ENCODE data around the gene GMDS.

DNA sequence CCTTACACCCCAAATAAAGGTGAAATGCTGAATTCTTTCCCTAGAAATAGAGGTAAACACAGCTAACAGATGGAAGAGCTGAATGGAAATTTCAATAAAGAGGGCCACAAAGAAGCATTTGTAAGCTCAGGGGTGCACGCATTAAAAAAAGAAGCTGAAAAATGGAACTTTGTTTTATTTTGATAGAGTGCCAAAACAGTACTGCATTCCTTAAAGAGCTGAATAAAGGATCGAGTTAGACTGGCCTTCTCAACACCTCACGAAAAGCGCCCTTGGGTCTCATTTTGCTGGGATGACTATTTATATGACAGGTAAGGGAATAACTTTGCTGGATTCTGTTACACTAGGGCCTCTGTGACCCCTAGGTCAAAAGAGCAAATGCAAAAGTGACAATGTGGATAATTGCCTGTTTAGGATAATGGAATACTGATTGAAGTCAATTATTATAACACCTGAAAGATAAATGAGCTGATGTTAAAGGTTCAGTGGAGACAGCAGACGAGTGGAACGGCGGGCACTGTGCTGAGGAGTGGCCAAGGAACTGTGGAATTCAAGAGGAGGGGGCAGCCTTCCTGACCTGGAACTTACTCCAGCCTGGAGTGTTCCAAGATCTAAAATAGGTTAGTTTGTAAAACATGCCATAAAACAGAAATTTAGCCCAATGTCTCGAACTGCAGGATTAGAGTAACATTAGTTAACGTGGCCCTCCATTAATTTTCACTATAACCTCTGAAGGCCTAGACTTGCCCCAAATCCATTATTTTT is 467.3 kb downstream of the GMDS start:
- TF ChIP-seq ELF1 (IDR thresholded peaks at IDR 0.05) (no peak), RFX5 (IDR thresholded peaks at IDR 0.05; ENCODE audit: low read length) (no peak), NFIC (IDR thresholded peaks at IDR 0.05; ENCODE audit: borderline replicate concordance) (no peak), NRF1 (IDR thresholded peaks at IDR 0.05; ENCODE audit: low read depth, low read length) (no peak), CHD2 (IDR thresholded peaks at IDR 0.05; ENCODE audit: low read length, partially characterized antibody) (no peak)
- TF ChIP-seq, protein P1, sequence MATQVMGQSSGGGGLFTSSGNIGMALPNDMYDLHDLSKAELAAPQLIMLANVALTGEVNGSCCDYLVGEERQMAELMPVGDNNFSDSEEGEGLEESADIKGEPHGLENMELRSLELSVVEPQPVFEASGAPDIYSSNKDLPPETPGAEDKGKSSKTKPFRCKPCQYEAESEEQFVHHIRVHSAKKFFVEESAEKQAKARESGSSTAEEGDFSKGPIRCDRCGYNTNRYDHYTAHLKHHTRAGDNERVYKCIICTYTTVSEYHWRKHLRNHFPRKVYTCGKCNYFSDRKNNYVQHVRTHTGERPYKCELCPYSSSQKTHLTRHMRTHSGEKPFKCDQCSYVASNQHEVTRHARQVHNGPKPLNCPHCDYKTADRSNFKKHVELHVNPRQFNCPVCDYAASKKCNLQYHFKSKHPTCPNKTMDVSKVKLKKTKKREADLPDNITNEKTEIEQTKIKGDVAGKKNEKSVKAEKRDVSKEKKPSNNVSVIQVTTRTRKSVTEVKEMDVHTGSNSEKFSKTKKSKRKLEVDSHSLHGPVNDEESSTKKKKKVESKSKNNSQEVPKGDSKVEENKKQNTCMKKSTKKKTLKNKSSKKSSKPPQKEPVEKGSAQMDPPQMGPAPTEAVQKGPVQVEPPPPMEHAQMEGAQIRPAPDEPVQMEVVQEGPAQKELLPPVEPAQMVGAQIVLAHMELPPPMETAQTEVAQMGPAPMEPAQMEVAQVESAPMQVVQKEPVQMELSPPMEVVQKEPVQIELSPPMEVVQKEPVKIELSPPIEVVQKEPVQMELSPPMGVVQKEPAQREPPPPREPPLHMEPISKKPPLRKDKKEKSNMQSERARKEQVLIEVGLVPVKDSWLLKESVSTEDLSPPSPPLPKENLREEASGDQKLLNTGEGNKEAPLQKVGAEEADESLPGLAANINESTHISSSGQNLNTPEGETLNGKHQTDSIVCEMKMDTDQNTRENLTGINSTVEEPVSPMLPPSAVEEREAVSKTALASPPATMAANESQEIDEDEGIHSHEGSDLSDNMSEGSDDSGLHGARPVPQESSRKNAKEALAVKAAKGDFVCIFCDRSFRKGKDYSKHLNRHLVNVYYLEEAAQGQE (IDR thresholded peaks at IDR 0.05; ENCODE audit: low read depth, low read length): no peak
- TF ChIP-seq, protein P2, sequence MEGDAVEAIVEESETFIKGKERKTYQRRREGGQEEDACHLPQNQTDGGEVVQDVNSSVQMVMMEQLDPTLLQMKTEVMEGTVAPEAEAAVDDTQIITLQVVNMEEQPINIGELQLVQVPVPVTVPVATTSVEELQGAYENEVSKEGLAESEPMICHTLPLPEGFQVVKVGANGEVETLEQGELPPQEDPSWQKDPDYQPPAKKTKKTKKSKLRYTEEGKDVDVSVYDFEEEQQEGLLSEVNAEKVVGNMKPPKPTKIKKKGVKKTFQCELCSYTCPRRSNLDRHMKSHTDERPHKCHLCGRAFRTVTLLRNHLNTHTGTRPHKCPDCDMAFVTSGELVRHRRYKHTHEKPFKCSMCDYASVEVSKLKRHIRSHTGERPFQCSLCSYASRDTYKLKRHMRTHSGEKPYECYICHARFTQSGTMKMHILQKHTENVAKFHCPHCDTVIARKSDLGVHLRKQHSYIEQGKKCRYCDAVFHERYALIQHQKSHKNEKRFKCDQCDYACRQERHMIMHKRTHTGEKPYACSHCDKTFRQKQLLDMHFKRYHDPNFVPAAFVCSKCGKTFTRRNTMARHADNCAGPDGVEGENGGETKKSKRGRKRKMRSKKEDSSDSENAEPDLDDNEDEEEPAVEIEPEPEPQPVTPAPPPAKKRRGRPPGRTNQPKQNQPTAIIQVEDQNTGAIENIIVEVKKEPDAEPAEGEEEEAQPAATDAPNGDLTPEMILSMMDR (IDR thresholded peaks at IDR 0.05): no peak

Measured in SK-N-SH (cell line).